ENCODE data around the gene ATRIP.

GRCh38 chr3:48425281-48425812 is 21.2 kb upstream of the ATRIP start:
- TF ChIP-seq CTCF (IDR thresholded peaks at IDR 0.05) (no peak), POLR2A (IDR thresholded peaks at IDR 0.05) (no peak)

Measured in heart left ventricle (tissue), 13 donors.